Measurements from ENCODE around the gene CYB561. TPM values are rescaled to one million over a fixed set of nuclear protein-coding genes. Genes with fewer than 3 reads are reported as not detected.
A peak's percentile ranks its signal among the peaks of the same experiment; 100 is the strongest.

CYB561 gene
- total RNA-seq, 1 donor from 2014 or later = 49.9 TPM

DNA sequence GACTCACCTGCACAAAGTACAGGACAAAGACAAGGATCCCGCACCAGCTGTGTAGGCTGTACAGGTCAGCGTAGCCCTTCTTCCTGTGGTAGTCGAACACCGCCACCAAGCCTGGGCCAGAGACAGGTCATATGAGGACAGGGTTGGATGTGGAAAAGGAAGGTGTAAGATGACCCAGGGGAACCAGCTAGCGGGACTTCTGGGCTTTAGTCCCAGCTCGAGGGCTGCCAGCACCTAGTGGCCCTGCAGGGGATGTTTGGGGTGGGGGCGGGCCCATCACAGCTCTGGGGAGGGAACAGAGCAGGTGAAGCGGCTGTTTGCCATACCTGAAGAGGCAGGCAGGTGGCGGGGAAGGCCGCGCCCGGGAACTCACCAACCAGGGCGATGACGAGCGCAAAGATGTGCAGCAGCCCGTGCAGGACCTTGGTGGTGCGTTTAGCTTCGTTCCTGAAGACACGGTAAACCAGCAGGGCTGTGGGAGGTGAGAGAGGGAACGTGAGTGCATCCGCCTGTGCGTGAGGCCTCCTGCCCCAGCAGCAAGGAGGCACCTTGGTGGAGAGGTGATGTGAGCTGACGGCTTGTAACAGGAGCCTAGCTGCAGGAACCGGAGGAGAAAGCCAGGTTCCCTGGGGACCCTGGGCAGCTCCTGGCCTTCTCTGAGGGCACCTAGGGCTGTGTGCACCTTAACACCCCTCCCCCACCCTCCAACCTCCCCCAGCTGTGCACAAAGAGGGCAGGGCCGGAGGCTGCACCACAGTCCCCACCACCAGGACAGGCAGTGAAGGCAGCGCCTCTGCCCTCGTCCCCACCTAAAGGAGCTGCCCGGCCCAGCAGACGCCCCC is 10.2 kb downstream of the CYB561 start:
- Histone ChIP-seq H3K27me3 (ENCODE audit: low read depth) (no peaks in the 10 kb centered on the region), H3K36me3 (peaks cover 7% of the 10 kb centered on the region), H3K4me1 (peaks cover 90% of the 10 kb centered on the region), H3K4me3 (no peak overlapping the region), H3K9me3 (no peaks in the 10 kb centered on the region), H3K27ac (peak overlapping the region; percentile 59)
- intact Hi-C loops (cut with DNase I) = no loop called here
- TF ChIP-seq, protein P1, sequence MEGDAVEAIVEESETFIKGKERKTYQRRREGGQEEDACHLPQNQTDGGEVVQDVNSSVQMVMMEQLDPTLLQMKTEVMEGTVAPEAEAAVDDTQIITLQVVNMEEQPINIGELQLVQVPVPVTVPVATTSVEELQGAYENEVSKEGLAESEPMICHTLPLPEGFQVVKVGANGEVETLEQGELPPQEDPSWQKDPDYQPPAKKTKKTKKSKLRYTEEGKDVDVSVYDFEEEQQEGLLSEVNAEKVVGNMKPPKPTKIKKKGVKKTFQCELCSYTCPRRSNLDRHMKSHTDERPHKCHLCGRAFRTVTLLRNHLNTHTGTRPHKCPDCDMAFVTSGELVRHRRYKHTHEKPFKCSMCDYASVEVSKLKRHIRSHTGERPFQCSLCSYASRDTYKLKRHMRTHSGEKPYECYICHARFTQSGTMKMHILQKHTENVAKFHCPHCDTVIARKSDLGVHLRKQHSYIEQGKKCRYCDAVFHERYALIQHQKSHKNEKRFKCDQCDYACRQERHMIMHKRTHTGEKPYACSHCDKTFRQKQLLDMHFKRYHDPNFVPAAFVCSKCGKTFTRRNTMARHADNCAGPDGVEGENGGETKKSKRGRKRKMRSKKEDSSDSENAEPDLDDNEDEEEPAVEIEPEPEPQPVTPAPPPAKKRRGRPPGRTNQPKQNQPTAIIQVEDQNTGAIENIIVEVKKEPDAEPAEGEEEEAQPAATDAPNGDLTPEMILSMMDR (IDR thresholded peaks at IDR 0.05) = no peak
- no peak for DNase-seq
- ATAC-seq = peak; percentile 2 to 10

DNA sequence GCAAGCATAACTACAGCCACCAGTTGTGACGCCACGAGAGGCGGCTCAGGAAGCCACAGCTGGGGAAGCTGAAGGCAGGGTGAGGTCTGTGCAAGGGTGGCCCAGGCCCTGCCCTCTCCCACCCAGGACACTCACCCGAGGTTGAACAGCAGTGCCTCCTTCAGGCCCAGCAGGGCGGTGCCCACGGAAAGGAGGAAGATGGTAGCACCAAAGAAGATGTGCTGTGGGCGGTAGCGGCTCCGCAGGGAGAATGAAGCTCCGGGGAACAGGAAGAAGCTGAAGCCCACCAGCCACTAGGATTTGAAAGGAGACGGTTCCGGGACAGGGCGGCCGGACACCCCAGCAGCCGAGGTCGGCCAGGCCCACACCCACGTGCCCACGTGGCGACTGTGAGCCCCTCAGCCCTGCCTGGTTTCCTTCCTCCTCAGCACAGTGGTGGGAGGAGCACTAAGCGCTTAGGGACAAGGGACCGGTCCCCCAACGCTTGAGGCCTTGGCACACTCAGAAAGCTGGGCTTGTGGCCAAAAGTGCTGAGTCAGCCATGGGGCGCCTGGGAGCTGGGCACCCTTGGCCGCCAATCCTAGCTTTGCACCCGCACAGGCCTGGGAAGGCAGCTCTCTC is 11.0 kb downstream of the CYB561 start:
- intact Hi-C loops (cut with DNase I) = no loop called here
- DNase-seq (peak; percentile 89), ATAC-seq (peak; percentile 80 to 84)
- H3K4me3 ChIP-seq = no peak overlapping the region
- no peaks in the 10 kb centered on the region for H3K9me3 ChIP-seq
- peaks cover 82% of the 10 kb centered on the region for H3K4me1 ChIP-seq
- TF ChIP-seq, protein P1 (IDR thresholded peaks at IDR 0.05) = peak; percentile 21
- no peaks in the 10 kb centered on the region for H3K27me3 ChIP-seq (ENCODE audit: low read depth)
- peaks cover 7% of the 10 kb centered on the region for H3K36me3 ChIP-seq
- peak overlapping the region; percentile 59 for H3K27ac ChIP-seq

DNA sequence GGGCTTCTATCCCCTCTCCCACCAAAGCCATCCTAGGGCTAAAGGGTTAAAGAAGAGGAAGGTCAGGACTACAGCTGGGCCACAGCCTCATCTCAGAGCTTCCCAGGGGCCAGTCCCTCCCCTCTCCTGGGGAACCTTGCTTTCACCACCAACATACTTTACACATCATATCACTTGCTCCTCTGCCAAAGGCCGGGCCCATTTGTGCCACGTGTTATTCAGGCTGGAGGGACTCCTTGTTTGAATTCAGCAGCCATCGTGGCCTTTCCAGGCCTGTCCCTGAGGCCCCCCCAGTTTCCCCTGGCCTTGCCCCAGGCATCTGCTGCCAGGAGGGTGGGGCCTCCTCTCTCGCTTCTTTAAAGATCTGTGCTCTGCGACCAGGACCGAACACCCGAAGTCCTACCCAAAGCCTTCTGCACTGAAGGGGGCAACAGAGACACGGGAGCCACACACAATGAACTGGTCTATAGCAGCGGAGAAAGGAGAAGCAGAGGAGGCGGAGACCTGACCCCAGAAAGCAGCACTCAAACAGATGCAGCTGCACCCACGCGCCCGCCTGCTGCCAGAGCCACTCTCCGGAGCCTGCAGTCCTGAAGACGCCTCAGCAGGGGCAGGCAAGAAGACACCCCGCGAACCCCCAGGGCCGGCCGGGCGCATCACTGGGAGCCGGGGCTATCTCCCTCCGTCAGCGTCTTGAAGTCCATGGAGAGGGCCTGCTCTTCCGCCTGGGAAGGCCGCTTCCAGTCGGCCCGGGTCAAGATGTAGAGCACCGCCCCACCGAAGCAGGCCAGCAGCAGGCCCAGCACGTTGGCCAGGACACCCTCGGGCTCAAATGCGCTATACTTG is 12.1 kb downstream of the CYB561 start:
- intact Hi-C loops (cut with DNase I) = no loop called here
- no peak for DNase-seq
- TF ChIP-seq, protein P1 (IDR thresholded peaks at IDR 0.05) = no peak
- H3K27me3 ChIP-seq (ENCODE audit: low read depth) = no peaks in the 10 kb centered on the region
- no peak overlapping the region for H3K4me3 ChIP-seq
- peak; percentile 5 to 24 for ATAC-seq
- H3K4me1 ChIP-seq = peaks cover 73% of the 10 kb centered on the region
- H3K27ac ChIP-seq = peak overlapping the region; percentile 59
- no peaks in the 10 kb centered on the region for H3K9me3 ChIP-seq
- peaks cover 7% of the 10 kb centered on the region for H3K36me3 ChIP-seq

DNA sequence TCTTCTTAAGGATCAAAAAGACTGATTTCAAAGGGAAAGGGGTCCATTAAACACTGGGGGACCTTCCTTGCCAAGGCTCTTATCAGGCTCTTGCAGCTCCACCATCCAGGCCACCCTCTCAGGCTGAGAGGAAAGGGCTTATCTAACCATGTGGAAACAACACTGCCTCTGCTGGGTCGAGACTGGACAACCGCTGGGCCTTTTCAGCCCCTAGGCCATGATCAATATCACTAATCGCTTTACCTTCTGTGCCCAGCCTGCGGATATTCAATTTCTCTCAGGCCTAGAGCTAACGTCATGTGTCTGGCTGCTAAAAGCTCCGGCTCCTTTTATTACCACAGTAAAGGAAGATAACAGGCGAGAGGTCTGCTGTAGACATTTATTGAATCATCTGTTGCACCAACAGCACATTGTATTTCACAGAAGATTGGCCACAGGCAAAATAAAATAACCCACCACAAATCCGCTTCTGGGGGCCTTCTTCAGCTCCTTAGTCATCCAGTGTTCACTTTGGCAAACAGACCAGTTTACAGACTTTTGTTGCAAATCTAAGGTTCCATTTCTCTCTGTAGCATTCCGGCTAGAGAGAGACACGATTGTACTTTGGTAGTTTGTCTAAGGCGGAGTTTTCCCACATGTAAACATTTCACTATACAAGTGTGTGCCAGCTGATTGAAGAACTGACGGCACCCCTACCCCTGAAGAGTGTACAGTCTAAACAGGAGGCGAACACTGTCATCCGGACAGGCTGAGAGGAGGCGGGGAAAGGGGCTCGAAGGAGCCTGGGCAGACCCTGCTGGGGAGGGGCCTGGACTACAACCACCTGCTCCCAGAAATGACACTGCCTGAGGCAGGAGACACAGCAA is 13.9 kb downstream of the CYB561 start:
- DNase-seq = no peak

More for the DNA sequence above, 13.9 kb downstream of the CYB561 start:
- TF ChIP-seq, protein P1 (IDR thresholded peaks at IDR 0.05) = no peak
- Histone ChIP-seq H3K4me1 (peaks cover 76% of the 10 kb centered on the region), H3K27ac (peak overlapping the region; percentile 59), H3K9me3 (no peaks in the 10 kb centered on the region), H3K36me3 (peaks cover 7% of the 10 kb centered on the region), H3K4me3 (no peak overlapping the region), H3K27me3 (ENCODE audit: low read depth) (no peaks in the 10 kb centered on the region)
- peak; percentile 42 to 66 for ATAC-seq
- intact Hi-C loops (cut with DNase I) = no loop called here

Data from lower lobe of right lung (tissue), 2 donors.